ENCODE data around the gene APLP2. TPM values are rescaled to one million over a fixed set of nuclear protein-coding genes. Genes with fewer than 3 reads are reported as not detected.

APLP2 gene
- total and polyA plus RNA-seq, 2 of the 13 experiments (the other 11 are each of a cell fraction or from before 2014, with no cell fraction given): 315 to 594 TPM

DNA sequence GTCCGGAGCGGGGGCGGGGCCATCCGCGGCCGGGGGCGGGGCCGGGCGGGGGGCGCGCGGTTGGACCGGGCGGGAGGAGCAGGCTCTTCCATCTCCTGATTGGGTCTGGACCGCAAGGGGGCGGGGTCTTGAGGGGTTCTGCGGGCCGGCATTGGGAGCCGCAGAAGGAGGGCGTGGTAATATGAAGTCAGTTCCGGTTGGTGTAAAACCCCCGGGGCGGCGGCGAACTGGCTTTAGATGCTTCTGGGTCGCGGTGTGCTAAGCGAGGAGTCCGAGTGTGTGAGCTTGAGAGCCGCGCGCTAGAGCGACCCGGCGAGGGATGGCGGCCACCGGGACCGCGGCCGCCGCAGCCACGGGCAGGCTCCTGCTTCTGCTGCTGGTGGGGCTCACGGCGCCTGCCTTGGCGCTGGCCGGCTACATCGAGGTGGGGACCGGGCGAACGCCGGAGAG, at the start of gene APLP2 (continued):
- TF ChIP-seq, protein P1, sequence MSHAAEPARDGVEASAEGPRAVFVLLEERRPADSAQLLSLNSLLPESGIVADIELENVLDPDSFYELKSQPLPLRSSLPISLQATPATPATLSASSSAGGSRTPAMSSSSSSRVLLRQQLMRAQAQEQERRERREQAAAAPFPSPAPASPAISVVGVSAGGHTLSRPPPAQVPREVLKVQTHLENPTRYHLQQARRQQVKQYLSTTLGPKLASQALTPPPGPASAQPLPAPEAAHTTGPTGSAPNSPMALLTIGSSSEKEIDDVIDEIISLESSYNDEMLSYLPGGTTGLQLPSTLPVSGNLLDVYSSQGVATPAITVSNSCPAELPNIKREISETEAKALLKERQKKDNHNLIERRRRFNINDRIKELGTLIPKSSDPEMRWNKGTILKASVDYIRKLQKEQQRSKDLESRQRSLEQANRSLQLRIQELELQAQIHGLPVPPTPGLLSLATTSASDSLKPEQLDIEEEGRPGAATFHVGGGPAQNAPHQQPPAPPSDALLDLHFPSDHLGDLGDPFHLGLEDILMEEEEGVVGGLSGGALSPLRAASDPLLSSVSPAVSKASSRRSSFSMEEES (CRISPR knock-in tag; IDR thresholded peaks at IDR 0.05): 0 out of 2 replicates have a peak, but pooled peaks have one; percentile 56
- no peak for TF ChIP-seq GATA4 (IDR thresholded peaks at IDR 0.05; ENCODE audit: borderline replicate concordance, low read depth)
- no peak for TF ChIP-seq SOX13 (IDR thresholded peaks at IDR 0.05)
- TF ChIP-seq SOX13 (CRISPR knock-in tag; conservative IDR thresholded peaks at IDR 0.05 in 1 of 2, IDR thresholded peaks at IDR 0.05 in 1 of 2): 0 out of 4 replicates have a peak, but pooled peaks of 1 of the 2 experiments have one; percentile 19
- TF ChIP-seq DNMT3B (CRISPR knock-in tag; conservative IDR thresholded peaks at IDR 0.05): 0 out of 2 replicates have a peak, but pooled peaks have one; percentile 54
- TF ChIP-seq PHF5A (CRISPR knock-in tag; IDR thresholded peaks at IDR 0.05; ENCODE audit: low read depth, unreplicated experiment): no peak
- TF ChIP-seq, protein P2, sequence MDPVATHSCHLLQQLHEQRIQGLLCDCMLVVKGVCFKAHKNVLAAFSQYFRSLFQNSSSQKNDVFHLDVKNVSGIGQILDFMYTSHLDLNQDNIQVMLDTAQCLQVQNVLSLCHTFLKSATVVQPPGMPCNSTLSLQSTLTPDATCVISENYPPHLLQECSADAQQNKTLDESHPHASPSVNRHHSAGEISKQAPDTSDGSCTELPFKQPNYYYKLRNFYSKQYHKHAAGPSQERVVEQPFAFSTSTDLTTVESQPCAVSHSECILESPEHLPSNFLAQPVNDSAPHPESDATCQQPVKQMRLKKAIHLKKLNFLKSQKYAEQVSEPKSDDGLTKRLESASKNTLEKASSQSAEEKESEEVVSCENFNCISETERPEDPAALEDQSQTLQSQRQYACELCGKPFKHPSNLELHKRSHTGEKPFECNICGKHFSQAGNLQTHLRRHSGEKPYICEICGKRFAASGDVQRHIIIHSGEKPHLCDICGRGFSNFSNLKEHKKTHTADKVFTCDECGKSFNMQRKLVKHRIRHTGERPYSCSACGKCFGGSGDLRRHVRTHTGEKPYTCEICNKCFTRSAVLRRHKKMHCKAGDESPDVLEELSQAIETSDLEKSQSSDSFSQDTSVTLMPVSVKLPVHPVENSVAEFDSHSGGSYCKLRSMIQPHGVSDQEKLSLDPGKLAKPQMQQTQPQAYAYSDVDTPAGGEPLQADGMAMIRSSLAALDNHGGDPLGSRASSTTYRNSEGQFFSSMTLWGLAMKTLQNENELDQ (CRISPR knock-in tag; IDR thresholded peaks at IDR 0.05; ENCODE audit: borderline replicate concordance): peak; percentile 73; the same call in 1 of the 2 replicates
- TF ChIP-seq REPIN1 (CRISPR knock-in tag; IDR thresholded peaks at IDR 0.05; ENCODE audit: borderline replicate concordance, low read depth): peak; percentile 73; the same call in 1 of the 2 replicates
- TF ChIP-seq, protein P3, sequence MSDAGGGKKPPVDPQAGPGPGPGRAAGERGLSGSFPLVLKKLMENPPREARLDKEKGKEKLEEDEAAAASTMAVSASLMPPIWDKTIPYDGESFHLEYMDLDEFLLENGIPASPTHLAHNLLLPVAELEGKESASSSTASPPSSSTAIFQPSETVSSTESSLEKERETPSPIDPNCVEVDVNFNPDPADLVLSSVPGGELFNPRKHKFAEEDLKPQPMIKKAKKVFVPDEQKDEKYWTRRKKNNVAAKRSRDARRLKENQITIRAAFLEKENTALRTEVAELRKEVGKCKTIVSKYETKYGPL (CRISPR knock-in tag; IDR thresholded peaks at IDR 0.05): no peak
- TF ChIP-seq ZNF142 (CRISPR knock-in tag; IDR thresholded peaks at IDR 0.05): no peak; the same call in 1 of the 2 replicates
- no peak for TF ChIP-seq MAF1 (CRISPR knock-in tag; IDR thresholded peaks at IDR 0.05; ENCODE audit: borderline replicate concordance)
- TF ChIP-seq ZNF773 (CRISPR knock-in tag; IDR thresholded peaks at IDR 0.05; ENCODE audit: borderline replicate concordance): peak; percentile 61; the same call in 1 of the 2 replicates
- no peak for TF ChIP-seq ZNF281 (CRISPR knock-in tag; IDR thresholded peaks at IDR 0.05; ENCODE audit: borderline replicate concordance)
- no peak for TF ChIP-seq ZNF788 (CRISPR knock-in tag; IDR thresholded peaks at IDR 0.05; ENCODE audit: borderline replicate concordance)

All from HepG2 (cell line).